ENCODE measurements around the gene LMO2. TPM values are rescaled to one million over a fixed set of nuclear protein-coding genes. Genes with fewer than 3 reads are reported as not detected.
A peak's percentile ranks its signal among the peaks of the same experiment; 100 is the strongest.
"Not testable (repeated sequence)": the region's sequence is repeated elsewhere in the genome, so short reads cannot be mapped to it uniquely, and the experiment has no call there.

LMO2 gene
- total RNA-seq, 4 donors from 2014 or later = 8.4 to 37.4 (median 19.3) TPM

DNA sequence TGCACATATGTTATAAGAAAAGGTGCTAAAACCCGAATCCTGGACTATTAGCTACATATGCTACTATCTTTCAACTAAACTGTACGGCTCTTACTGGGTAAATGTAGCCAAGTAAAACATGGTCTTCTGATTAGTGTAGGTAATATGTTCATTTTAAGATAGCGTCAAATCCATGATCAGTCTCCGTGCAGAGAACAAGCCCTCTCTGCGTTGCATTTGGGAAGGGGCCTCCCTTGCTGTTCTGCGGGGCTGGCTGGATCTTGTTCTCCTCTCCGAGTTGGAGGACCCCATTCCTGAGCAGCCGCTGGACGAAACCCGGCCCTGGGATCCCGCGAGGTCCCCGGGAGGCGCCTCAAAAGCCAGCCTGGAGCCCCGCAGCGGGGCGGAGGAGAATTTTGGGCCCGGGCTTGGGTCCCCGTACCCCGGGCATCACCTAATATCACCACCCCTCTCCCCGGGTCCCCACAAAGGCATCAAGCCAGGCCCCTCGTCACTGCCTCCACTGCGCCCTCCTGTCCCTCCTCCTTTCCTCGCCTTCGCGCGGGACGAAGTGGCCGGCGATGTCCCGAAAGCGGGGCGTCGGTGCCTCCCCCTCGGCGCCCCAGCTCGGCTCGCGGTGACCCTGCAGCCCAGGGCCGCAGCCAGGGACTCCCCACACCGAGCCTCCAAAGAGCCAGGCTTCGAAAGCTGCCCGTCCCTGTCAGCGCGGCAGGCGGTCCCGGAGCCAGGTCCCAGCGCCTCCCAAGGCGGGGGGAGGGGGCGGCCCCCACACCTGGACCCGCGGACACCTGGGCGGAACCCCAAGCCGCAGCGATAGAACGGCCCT, 63.1 kb downstream of the LMO2 start:
- DNase-seq (ENCODE audit: low spot score in 2 of 2) = no peak
- 13 to 17% methylated on average over 27 to 54 of the region's 56 CpGs for WGBS, 2 donors
- H3K27ac ChIP-seq = no peak overlapping the region
- peaks cover 0 to 27% of the 10 kb centered on the region in 2 donors for H3K27me3 ChIP-seq
- H3K9me3 ChIP-seq = no peaks in the 10 kb centered on the region
- H3K4me1 ChIP-seq = peaks cover 0 to 13% (median 7%) of the 10 kb centered on the region in 4 donors
- TF ChIP-seq, protein P1, sequence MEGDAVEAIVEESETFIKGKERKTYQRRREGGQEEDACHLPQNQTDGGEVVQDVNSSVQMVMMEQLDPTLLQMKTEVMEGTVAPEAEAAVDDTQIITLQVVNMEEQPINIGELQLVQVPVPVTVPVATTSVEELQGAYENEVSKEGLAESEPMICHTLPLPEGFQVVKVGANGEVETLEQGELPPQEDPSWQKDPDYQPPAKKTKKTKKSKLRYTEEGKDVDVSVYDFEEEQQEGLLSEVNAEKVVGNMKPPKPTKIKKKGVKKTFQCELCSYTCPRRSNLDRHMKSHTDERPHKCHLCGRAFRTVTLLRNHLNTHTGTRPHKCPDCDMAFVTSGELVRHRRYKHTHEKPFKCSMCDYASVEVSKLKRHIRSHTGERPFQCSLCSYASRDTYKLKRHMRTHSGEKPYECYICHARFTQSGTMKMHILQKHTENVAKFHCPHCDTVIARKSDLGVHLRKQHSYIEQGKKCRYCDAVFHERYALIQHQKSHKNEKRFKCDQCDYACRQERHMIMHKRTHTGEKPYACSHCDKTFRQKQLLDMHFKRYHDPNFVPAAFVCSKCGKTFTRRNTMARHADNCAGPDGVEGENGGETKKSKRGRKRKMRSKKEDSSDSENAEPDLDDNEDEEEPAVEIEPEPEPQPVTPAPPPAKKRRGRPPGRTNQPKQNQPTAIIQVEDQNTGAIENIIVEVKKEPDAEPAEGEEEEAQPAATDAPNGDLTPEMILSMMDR (IDR thresholded peaks at IDR 0.05) = no peak
- no peak for TF ChIP-seq POLR2A (IDR thresholded peaks at IDR 0.05)
- TF ChIP-seq EP300 (IDR thresholded peaks at IDR 0.05) = no peak
- H3K4me3 ChIP-seq = peak overlapping the region; percentile 17 to 51 (median 38)
- no peaks in the 10 kb centered on the region for H3K36me3 ChIP-seq

DNA sequence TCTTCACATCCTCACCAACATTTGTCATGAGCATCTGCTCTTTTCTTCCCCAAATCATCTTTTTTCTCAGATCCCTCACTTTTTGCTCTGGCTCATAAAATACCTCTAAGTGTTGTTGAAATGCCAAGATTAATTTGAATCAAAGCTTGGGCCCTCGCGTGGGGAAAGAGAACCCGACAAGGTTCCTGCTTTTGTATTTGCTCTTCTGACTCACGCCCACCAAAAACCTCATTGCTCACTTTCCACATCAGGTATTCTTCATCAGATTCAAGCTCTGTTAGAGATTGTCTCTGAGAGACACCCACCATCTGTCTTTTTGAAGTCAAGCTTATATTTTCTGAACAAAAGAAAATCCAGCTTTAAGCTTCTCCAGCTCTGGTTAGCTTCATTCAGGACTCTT, 64.7 kb downstream of the LMO2 start:
- H3K36me3 ChIP-seq = no peaks in the 10 kb centered on the region
- H3K9me3 ChIP-seq = no peaks in the 10 kb centered on the region
- 90 to 91% methylated on average over 4 of the region's 4 CpGs for WGBS, 2 donors
- H3K4me3 ChIP-seq = no peak overlapping the region
- TF ChIP-seq, protein P1 (IDR thresholded peaks at IDR 0.05) = no peak
- no peak for TF ChIP-seq EP300 (IDR thresholded peaks at IDR 0.05)
- peaks cover 0 to 13% (median 7%) of the 10 kb centered on the region in 4 donors for H3K4me1 ChIP-seq
- H3K27me3 ChIP-seq = peaks cover 0 to 31% of the 10 kb centered on the region in 2 donors
- H3K27ac ChIP-seq = no peak overlapping the region
- no peak for DNase-seq (ENCODE audit: low spot score in 2 of 2)

DNA sequence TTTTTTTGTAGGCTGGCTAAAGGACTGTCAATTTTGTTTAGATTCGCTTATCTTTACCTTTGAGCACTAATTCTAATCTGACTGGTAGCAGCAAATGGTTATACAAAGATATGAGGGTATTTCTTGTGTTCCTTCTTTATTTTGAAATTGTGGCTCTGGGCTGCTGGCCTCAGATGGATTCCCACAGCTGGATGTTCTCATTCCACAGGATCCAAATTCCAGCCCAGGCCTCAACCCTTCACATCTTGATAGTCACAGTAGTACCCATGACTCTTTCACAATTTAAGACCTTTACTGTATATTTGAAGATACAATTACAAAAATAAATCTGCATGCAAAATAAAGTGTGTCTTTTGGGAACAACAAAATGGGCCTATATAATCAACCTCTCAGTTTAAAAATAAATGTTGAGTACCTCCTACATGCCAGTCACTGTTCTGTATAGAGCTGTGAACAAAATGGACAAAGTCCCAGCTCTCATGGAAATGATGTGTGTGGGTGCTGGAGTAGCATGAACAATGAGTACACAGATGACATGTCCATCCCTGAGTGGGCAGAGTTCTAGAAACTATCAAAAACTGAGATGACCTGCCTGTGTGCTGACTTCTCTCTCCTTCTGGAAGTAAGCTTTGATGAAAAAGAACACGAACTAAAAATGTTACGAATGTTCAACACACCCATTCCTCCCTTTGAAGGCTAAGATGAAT, 65.9 kb downstream of the LMO2 start:
- TF ChIP-seq EP300 (IDR thresholded peaks at IDR 0.05) (no peak), POLR2A (IDR thresholded peaks at IDR 0.05) (no peak)
- TF ChIP-seq, protein P1 (IDR thresholded peaks at IDR 0.05) = no peak
- 74 to 81% methylated on average over 3 of the region's 3 CpGs for WGBS, 2 donors
- Histone ChIP-seq H3K27me3 (peaks cover 0 to 41% of the 10 kb centered on the region in 2 donors), H3K36me3 (no peaks in the 10 kb centered on the region), H3K4me3 (no peak overlapping the region), H3K9me3 (no peaks in the 10 kb centered on the region), H3K4me1 (peaks cover 0 to 13% (median 7%) of the 10 kb centered on the region in 4 donors), H3K27ac (peak overlapping the region in 1 of 4 donors; percentile 64)
- DNase-seq (ENCODE audit: low spot score in 2 of 2) = no peak

DNA sequence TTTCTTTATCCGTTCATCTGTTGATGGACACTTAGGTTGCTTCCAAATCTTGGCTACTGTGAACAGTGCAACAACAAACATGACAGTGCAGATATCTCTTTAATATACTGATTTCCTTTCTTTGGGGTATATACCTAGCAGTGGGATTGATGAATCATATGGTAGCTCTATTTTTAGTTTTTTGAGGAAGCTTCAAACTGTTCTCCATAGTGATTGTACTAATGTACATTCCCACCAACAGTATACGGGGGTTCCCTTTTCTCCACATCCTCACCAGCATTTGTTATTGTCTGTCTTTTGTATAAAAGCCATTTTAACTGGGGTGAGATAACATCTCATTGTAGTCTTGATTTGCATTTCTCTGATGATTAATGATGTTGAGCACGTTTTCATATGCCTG, 68.9 kb downstream of the LMO2 start:
- not testable (repeated sequence) for H3K4me1 ChIP-seq; DNase-seq (ENCODE audit: low spot score in 2 of 2); H3K9me3 ChIP-seq; H3K36me3 ChIP-seq; H3K27ac ChIP-seq; H3K4me3 ChIP-seq
- peaks cover 0 to 36% of the 10 kb centered on the region in 2 donors for H3K27me3 ChIP-seq
- 56 to 57% methylated on average over 3 of the region's 3 CpGs for WGBS, 2 donors

DNA sequence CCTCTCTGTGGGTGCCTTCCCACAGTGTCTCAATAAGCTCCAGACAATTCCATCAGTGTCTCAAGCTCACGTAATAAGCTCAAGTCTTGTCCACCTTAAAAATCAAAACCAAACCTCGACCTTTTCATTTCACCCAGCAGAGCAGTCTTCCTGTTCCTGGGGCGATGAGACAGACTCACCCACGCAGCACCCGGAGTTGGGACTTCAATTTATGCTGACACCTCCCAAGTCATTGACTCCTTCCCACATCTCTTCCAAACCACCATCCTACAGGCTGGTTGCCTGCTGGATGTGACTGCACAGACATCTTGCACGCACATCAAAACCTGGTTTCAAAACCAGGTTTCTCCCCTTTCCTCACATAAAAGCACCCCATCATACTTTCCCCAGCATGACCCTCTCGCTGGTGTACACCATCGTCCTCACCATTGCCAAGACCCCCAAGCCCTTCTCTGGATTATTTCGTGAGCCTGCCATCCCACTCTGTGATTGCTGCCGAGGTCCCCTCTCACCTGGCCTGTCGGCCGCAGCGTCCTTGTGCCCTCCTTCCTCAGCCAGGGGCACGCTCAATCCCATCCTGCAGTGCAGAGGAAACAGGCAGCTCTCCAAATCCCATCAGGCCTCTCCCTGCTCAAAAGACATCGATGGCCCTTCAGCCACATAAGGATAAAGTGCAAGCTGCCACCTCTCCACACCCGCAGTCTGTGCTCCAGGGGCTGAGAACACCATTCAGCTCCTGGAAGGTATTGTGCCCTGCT, 72.4 kb downstream of the LMO2 start:
- TF ChIP-seq EP300 (IDR thresholded peaks at IDR 0.05) (no peak), POLR2A (IDR thresholded peaks at IDR 0.05) (no peak)
- TF ChIP-seq, protein P1 (IDR thresholded peaks at IDR 0.05) = no peak
- whole genome bisulfite sequencing, 2 donors = 60 to 70% methylated on average over 16 of the region's 16 CpGs
- H3K27ac ChIP-seq = no peak overlapping the region
- no peaks in the 10 kb centered on the region for H3K9me3 ChIP-seq
- H3K36me3 ChIP-seq = no peaks in the 10 kb centered on the region
- H3K27me3 ChIP-seq = peaks cover 0 to 25% of the 10 kb centered on the region in 2 donors
- H3K4me3 ChIP-seq = no peak overlapping the region
- H3K4me1 ChIP-seq = no peaks in the 10 kb centered on the region
- DNase-seq (ENCODE audit: low spot score in 2 of 2) = no peak

Other genes with a start within 250 kb of the LMO2 start
- not detected for gene C11orf91, start 191.2 kb downstream of the LMO2 start, total RNA-seq
- 100 to 1,000 TPM; 190 to 448 (median 302) TPM for gene CD59, start 155.7 kb downstream of the LMO2 start, total RNA-seq
- gene FBXO3, start 117.6 kb downstream of the LMO2 start, total RNA-seq = 10 to 100 TPM; 27.8 to 36.3 (median 28.7) TPM
- gene CAPRIN1, start 159.7 kb upstream of the LMO2 start, total RNA-seq = 100 to 1,000 TPM; 121 to 167 (median 150) TPM
- 10 to 100 TPM; 34.3 to 41.4 (median 38.7) TPM for gene NAT10, start 213.6 kb upstream of the LMO2 start, total RNA-seq